Measurements from ENCODE around the gene SERPINA5.

SERPINA5 gene

DNA sequence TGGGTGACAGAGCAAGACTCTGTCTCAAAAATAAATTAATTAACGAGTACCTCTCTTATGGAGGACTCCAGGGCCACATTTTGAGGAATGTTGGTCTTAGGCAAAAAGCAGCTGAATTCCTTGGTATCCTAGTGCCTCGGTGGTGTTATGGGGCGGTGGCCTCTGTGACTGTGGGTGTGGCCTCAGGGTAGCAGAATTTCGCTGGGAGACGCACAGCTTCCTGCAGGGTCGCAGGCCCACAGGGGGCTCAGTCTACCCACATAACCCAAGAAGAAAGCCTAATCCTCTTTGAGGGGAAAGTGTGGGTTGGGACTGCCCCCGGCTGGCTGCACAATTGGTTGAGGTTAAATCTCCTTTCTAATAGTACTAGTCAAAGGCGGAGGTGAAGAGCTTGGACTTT is 31.2 kb upstream of the SERPINA5 start:
- DNase-seq: no peak

DNA sequence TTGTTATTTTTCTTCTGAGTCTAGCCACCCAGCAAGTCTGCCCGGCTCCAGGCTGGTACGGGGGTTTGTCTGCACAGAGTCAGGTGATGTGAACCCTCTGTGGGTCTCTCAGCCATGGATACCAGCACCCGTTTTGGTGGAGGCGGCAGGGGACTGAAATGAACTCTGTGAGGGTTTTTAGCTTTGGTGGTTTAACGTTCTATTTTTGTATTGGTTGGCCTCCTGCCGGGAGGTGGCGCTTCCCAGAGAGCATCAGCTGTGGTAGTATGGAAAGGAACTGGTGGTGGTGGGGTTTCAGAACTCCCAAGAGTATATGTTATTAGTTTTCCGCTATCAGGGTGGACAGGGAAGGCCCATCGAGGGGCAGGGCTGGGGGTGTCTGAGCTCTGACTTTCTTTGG is 25.2 kb upstream of the SERPINA5 start:
- no peak for DNase-seq

DNA sequence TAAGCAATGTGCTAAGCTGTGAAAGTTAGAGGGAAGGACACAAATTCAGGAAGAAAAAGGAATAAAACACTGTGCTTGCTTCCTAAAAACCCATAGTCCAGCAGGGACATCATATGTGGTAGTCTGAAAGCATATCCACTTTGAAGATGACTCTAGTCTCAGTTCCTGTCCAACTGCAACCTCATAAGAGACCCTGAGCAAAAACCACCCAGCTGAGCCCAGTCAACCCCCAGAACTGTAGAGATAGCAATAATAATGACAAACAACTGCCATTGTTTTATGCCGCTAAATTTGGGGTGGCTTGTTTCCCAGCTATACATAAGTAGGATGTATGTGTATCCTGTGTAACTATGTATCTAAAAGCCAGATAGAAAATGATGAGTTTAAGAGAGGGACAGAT is 23.9 kb upstream of the SERPINA5 start:
- DNase-seq: no peak

DNA sequence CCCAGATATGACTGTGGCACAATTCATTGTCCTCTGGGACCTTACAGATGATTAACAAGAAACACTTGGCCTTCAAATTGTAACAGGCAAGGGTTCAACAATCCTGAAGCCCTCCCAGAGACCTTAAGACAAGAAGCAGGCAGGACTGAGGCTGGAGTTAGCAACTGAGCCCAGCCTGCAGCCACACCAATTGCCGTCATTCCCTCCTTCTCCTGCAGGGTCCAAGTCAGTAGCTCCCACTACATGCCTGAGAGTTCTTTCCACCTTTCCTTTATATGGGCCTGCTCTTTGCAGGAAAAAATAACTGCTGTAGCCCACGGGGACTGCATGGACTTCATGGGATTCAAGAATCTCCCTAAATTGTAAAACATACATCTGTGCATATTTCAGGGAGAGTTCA is 22.4 kb upstream of the SERPINA5 start:
- no peak for DNase-seq

DNA sequence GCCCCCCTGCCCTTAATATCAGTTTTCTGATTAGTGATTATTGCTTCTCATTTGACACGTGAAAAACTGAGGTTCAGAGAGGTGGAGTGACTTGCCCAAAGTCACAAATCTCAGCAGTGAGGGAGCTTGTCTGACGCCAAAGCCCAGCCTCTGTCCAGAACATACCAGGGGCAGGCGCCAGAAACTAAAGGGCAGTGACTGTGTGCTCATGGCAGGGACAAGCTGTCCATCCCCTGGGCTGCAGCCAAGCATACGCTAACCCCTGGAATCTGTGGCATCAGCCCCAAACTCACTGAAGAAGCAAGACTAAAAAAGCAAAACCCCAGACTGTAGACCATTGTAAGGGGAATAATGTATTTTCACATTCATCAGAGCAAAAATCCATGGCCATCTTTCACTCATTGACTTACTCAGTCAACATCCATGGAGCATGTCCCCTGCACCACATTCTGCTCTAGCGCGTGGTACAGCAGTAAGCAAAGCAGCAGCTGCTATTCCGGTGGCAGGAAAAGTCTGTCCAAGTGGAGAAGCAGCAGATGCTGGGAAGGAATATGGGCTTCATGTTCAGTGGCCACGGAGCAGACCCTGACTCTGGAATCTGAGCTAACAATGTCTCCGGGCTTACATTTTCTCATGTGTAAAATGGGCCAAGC is 21.5 kb upstream of the SERPINA5 start:
- no peak for DNase-seq

DNA sequence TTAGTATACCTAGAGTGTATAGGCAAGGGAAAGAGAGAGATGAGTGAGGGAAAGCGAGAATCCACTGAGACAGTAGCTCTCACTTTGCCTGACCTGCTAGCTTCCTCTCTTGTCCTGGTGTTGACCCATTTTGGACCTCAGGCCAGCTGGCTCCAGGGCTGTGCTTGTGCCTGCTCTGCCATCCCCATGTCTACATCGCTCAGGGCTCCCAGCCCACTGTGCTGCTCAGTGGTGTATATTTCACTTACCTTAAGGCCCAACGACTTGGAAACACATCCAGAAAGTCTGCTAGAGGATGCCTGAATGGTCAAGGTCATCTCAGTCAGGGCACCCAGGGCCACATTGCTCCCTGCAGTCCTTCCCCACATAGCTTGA is 20.9 kb upstream of the SERPINA5 start:
- no peak for DNase-seq

DNA sequence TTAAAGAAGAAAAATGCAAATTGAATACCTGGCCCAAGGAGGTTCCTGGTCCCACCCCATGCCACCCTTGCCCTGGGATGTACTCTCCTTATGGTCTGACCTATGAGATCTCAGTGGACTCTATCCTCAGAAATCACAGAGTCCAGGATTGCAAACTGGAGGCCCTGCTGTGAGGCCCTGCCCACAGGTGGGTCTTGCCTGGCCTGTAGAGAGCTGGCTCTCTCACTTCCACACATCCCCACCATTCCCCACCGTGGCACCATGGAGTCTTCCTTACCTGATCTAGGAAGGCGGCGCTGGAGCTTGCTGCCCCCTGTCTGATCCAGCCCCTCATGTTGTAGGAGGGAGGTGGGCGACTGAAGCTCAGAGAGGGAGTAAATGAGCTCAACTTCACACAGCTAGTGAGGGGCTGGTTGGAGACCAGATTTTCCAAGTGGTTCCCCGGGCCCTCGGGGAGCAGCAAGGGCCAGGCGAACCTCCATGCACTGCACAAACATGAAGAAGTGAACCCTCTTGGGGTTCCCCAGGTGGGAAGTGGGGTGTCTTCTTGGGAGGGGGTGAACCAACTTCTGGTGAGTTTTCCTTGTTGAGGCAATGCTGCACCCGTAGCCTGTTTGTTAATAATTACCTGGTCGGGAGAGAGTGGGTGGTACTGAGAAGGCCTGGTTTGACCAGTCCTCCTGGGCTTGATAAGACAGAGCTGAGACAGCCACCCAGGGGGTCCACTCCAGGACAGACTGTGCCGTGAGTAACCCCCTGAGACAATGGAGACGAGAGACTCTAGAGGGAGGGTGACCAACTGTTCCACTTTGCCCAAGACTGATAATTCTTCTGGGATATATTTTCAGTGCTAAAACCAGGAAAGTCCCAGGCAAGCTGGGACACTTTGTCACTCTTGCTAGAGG is 20.2 kb upstream of the SERPINA5 start, which contains the start of gene SERPINA4:
Gene SERPINA4, plus strand, starts transcription at position 692 of the 905 bp plus-strand sequence. CDS start 2,041 bp downstream, outside the sequence.
- DNase-seq: no peak

DNA sequence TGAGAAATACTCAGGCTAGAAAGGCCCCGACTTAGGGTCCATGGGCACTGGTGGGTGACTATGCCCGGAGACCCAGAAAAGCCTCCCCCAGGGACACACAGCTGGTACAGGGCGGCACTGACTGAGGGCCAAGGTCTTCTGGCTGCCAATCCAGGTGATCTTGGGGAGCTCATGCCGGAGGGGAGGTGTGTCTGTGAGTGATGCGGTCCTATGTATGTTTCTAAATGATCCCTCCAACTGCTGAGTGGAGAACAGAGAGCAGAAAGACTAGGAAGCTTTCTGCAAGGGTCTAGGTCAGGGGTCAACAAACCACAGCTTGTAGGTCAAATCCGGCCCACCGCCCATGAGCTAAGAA is 19.6 kb upstream of the SERPINA5 start:
- no peak for DNase-seq

DNA sequence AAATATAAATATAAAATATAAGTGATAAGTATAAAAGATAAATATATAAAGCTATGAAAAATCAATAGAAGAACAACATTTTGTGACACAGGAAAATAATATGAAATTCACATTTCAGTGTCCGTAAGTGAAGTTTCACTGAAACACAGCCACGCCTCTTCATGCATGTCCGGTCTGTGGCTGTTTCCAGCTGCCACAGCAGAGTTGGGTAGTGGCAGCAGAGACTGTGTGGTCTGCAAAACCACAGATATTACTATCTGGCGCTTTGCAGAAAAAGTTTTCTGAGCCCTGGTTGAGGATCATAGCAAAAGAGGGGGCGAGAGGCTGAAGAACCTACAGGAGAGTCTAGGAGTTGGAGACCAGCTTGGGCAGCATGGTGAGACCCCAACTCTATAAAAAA is 19.2 kb upstream of the SERPINA5 start:
- DNase-seq: no peak

DNA sequence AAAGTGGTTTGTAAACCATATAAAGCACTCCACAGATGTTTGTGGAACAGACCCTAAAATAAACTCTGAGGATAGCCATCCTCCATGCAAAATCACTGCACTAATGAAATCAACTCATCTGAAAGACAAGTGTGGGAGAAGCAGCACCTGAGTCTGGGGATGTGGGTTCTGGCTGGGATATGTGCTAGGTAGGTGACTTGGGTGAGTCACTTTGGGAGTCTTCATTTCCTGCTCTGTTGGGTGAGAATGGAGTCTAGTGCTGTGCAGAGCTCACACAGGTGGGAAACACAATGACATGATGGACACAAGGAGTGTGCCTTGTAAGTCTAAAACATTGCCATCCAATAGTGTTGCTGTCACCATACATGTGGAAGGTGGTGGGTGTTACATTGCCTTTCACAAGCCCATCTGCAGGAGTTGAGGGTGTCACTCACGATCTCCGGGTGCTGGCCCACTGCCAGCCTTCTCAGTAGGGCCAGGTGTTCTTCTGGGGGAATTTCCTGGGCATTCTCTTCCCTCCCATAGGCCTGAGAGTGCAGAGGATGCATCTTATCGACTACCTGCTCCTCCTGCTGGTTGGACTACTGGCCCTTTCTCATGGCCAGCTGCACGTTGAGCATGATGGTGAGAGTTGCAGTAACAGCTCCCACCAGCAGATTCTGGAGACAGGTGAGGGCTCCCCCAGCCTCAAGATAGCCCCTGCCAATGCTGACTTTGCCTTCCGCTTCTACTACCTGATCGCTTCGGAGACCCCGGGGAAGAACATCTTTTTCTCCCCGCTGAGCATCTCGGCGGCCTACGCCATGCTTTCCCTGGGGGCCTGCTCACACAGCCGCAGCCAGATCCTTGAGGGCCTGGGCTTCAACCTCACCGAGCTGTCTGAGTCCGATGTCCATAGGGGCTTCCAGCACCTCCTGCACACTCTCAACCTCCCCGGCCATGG is 18.0 kb upstream of the SERPINA5 start:
- no peak for DNase-seq

DNA sequence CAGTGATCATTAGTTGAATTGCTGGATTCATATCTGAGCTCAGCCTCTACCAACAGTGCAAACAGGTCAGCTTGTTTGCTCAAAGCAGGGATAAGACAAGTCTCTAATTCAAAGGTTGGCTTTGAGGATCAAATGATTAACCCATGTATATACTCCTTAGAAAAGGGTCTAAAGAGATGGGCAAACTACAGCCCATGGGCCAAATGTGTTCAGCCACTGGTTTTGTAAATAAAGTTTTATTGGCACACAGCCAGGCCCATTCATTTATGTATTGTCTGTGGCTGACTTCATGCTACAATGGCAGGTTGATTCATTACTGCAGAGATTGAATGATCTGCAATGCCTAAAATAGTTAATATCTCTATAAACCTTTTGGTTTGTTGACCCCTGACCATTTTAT is 16.8 kb upstream of the SERPINA5 start:
- no peak for DNase-seq

DNA sequence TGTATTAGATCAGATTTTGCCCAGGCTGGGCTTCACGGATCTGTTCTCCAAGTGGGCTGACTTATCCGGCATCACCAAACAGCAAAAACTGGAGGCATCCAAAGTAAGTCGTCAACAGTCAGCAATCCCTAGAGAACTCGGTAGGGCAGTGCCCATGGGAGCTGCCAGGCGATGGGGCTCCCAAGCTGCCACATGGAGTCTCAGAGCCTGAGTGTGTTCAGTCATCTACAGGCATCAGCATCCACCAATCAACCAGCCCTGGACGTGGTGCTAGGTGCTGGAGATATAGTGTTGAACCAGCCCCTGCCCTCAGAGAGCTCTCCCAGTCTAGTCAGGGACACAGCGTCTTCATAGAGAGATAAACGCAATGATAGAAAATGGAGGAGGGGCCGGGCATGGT is 13.0 kb upstream of the SERPINA5 start:
- DNase-seq: no peak

DNA sequence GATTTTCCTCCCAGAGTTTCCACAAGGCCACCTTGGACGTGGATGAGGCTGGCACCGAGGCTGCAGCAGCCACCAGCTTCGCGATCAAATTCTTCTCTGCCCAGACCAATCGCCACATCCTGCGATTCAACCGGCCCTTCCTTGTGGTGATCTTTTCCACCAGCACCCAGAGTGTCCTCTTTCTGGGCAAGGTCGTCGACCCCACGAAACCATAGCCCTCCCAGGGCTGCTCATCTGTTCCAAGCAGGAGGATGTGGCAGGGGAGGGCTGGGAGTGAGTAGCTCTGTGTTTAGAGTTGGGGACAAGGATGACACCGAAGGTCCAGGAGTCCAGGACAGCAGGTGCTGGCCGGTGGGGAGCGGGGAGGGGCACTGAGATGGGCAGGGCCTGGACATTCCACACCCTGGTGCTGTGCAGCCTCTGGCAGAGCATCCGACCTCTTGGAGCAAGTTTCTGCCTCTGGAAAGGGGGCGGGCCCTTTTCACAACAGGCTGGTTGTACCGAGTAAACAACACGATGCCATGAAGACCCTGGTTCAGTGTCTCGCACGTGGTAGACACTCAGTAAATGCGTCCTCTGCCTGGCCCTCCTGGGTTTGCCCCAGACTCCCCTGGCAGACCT is 11.7 kb upstream of the SERPINA5 start:
- DNase-seq: no peak

DNA sequence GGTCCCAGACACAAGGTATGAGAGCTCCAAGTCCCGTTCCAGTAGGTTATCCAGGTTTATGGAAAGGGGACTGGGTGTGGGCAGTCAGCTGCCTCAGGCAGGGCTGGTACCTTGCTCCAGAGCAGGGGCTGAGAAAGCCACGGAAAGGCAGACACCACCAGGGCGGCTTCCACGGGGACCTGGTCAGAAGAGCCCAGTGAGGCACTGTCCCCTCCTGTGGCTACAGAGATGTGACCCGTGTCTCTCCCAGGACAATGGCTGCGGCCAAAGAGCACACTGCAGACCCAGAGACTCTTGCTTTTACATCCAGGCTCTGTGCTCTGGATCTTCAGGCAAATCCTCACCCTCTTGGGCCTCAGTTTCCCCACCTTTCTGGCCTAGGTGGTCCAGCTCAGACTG is 11.2 kb upstream of the SERPINA5 start:
- no peak for DNase-seq

DNA sequence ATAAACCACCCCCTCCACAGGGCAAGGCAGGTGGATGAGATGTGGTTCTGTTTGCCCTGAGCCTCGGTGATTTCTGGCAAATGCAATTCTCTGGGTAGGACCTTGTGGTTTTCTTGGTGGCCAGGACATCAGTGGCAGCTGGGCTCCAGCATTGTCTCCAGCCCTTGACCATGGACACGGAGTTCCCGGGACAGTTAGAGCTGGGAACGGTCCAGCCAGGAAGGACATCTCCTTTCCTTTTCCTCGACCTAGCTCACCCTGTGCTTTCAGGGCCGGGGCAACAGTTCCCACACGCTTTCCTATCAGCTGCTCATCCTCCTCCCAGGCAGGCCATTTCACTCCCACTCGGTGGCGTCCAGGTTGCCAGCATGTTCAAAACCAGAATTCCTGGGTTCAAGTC is 10.8 kb upstream of the SERPINA5 start:
- DNase-seq: no peak

DNA sequence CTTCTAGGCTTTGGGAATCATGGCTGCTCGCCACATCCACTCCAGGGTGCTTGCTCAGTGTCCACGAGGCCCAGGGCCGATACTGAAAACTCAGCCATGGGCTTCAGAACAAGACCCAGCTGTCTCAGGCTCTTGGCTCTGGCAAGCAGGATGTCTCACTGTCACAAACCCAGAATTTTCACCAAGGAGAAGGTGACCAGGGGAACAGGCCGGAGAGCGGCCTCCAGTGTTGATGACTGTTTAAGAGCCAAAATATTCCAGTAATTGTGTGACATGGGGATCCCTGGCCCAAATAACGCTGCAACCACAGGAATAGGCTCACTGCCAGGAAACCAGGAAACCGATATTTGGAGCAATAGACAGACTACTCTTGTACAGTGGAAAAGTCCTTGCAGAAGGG is 9.8 kb upstream of the SERPINA5 start:
- DNase-seq: no peak

DNA sequence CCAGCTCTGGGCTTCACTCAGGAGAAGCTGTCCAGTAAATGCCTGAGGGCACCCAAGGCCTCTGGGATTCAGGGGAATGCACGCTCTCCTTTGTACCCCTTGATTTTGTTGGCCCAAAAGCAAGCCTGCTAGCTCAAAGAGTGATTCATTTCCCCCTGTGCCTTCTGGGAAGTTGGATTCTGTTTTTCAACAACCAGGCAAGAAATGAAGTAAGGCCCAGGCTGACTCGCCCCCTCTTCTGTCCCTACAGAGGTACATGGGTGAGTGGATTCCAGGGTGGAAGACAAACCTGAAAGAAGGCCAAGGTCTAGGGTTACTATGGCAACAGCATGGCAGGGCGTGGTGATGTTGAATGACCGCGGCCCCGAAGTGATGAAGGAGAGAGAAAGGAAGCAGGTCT is 9.3 kb upstream of the SERPINA5 start:
- no peak for DNase-seq

DNA sequence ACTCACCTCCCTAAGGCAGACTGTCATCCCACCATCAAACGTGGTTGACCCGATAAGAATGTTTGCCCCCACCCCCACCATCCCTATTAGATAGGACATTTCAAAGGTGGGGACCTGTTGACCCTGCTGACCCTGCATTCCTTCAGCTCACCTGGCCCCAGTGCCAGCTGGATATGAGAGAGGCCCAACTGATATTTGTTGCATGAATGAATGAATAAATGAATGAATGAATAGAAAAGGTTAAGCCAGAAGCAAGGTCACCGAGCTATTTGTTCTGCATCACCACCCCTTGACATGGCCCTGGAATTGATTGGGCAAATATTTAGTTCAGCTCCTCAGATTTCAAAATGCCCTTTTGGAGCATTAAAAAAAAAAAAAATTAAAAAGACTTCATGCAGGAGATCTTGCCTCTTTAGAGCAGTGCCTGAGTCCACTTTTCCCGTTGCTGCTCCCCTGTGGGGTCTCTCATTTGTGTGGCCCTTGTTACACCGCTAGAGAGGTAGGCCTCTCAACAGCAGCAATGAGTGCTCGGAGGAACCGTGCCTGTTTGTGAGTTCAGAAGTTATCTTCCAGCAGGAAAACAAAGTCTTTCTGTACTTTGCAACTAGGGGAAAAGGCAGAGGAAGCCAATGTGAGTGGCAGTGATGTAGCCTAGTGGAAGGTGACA is 8.5 kb upstream of the SERPINA5 start:
- no peak for DNase-seq

DNA sequence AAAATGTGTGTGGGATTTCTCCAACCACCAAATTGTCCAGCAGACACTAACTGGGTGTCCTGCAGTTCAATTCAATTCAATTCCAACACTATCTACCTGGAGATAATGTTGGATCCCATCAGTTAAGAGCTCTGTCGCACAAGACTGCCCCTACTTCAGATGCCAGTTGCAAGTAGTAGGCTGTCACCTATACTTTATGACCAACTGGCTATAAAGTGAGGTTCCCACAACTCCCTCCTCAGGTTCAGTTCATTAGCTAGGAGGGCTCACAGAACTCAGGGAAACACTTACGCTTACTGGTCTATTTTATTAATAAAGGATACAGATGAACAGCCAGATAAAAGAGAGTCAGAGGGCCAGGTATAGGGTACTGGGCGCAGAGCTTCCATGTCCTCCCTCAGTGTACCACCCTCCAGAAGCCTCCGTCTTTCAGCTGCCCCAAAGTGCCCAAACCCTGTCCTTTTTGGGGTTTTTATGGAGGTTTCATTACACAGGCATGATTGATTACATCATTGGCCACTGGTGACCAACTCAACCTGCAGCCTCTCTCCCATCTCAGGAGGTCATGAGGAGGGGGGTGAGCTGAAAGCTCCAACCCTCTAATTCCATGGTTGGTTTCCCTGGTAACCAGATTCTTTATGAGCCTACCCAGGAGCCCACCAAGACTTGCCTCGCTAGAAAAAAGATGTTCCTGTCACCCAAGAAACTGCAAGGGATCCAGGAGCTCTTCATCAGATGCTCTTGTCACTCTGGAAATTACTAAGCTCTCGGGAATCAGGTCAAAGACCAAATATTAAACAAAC is 7.5 kb upstream of the SERPINA5 start:
- no peak for DNase-seq

DNA sequence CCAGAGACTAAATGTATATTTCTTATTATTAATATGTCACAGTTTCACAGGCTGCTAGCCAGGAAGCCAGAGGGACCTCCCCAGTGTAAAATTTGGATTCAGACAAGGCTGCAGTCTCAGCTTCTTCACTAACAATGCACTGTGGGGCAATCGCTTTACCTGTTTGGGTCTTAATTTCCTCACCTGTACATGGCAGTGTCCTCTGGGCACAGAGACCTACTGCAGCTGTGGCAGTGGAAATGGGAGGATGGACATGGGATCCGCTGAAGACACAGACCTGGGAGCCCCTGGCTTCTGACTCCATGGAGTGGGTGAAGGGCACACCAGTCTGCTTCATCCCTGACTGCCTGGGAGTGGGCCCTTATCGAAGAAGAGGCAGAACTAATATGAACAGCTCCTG is 6.9 kb upstream of the SERPINA5 start:
- no peak for DNase-seq

Measured in CD4-positive, alpha-beta T cell treated with Interleukin-17A for 4 hours (primary cell).